ENCODE measurements around the gene HSD11B1. TPM values are rescaled to one million over a fixed set of nuclear protein-coding genes. Genes with fewer than 3 reads are reported as not detected.

Gene HSD11B1
- total RNA-seq, 2 donors from 2014 or later, result not detected

DNA sequence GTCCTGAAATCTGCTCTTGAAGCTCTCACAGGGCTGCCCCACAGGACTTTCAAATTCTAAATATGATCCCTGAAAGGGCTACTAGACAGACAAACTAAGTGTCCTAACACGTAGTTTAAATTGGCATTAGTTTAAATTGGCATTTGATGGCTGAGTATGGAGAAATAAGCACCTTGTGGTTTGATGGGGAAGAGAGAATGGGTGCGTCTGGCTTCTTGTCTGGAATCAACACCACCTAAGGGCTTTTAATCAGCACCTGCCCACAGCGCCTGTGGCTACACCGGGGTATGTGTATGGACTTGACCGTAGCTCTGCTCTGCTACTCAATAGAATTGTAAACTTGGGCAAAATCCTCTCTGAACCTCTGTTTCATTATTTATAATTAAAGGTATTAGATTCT is 46.7 kb upstream of the HSD11B1 start:
- Histone ChIP-seq H3K27me3 (ENCODE audit: control insufficient read depth, insufficient read depth, low read length, poor library complexity, severe bottlenecking) (peaks cover 6% of the 10 kb centered on the region), H3K4me1 (ENCODE audit: control insufficient read depth, insufficient read depth, low read length) (peaks cover 20% of the 10 kb centered on the region), H3K27ac (ENCODE audit: low read depth, low read length) (no peak overlapping the region), H3K4me3 (ENCODE audit: low read length) (no peak overlapping the region), H3K36me3 (ENCODE audit: control insufficient read depth, insufficient read depth, low read length) (no peaks in the 10 kb centered on the region), H3K9me3 (ENCODE audit: control insufficient read depth, low read length) (no peaks in the 10 kb centered on the region), H3K9ac (ENCODE audit: extremely low read depth, low read length, poor library complexity, severe bottlenecking) (no peak overlapping the region)
- DNase-seq, result no peak
- 55 to 100% methylated on average over 3 to 5 of the region's 5 CpGs for WGBS, 2 experiments (ENCODE audit: insufficient coverage in 1 of 2, insufficient read length in 1 of 2)
- Mint-ChIP-seq H3K9me3 (no peaks in the 10 kb centered on the region), H3K4me3 (no peak overlapping the region), H3K27ac (no peak overlapping the region), H3K36me3 (ENCODE audit: low read depth) (no peaks in the 10 kb centered on the region), H3K4me1 (peaks cover 40% of the 10 kb centered on the region), H3K27me3 (ENCODE audit: insufficient read depth) (peaks cover 7% of the 10 kb centered on the region)
- no peak for TF ChIP-seq CTCF (conservative IDR thresholded peaks at IDR 0.05)

GRCh38 chr1:209659909-209660308 is 44.7 kb upstream of the HSD11B1 start:
- H3K27me3 Mint-ChIP-seq (ENCODE audit: insufficient read depth), result peaks cover 10% of the 10 kb centered on the region
- H3K9me3 ChIP-seq (ENCODE audit: control insufficient read depth, low read length), result no peaks in the 10 kb centered on the region
- H3K4me3 Mint-ChIP-seq, result no peak overlapping the region
- WGBS, 2 experiments (ENCODE audit: insufficient coverage in 1 of 2, insufficient read length in 1 of 2), result 78 to 86% methylated on average over 2 to 5 of the region's 5 CpGs
- H3K4me1 ChIP-seq (ENCODE audit: control insufficient read depth, insufficient read depth, low read length), result peaks cover 7% of the 10 kb centered on the region
- DNase-seq, result no peak
- no peaks in the 10 kb centered on the region for H3K36me3 Mint-ChIP-seq (ENCODE audit: low read depth)
- H3K27ac ChIP-seq (ENCODE audit: low read depth, low read length), result no peak overlapping the region
- no peak for TF ChIP-seq CTCF (conservative IDR thresholded peaks at IDR 0.05)
- H3K9me3 Mint-ChIP-seq, result no peaks in the 10 kb centered on the region
- no peak overlapping the region for H3K9ac ChIP-seq (ENCODE audit: extremely low read depth, low read length, poor library complexity, severe bottlenecking)
- peaks cover 6% of the 10 kb centered on the region for H3K27me3 ChIP-seq (ENCODE audit: control insufficient read depth, insufficient read depth, low read length, poor library complexity, severe bottlenecking)
- H3K27ac Mint-ChIP-seq, result no peak overlapping the region
- no peak overlapping the region for H3K4me3 ChIP-seq (ENCODE audit: low read length)
- H3K36me3 ChIP-seq (ENCODE audit: control insufficient read depth, insufficient read depth, low read length), result no peaks in the 10 kb centered on the region
- H3K4me1 Mint-ChIP-seq, result peaks cover 22% of the 10 kb centered on the region

DNA sequence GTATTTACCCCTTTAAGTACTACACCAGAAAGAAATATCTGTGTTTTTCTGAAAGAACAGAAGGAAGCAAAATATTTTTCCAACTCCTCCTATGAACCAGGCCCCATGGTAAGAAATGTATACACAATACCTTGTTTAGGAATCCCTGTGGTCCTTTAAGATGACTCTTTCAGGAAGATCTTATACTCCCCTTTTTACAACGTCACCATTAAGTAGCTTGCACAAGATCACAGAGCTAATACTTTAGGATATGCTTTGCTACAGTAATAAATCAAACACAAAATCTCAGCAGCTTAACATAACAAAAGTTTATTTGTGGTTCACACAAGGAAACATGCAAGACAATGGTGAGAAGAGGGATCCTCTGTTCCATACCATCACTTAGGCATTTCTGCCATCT is 43.6 kb upstream of the HSD11B1 start:
- Histone ChIP-seq H3K9ac (ENCODE audit: extremely low read depth, low read length, poor library complexity, severe bottlenecking) (no peak overlapping the region), H3K4me3 (ENCODE audit: low read length) (no peak overlapping the region), H3K27ac (ENCODE audit: low read depth, low read length) (no peak overlapping the region), H3K4me1 (ENCODE audit: control insufficient read depth, insufficient read depth, low read length) (peaks cover 7% of the 10 kb centered on the region), H3K9me3 (ENCODE audit: control insufficient read depth, low read length) (no peaks in the 10 kb centered on the region), H3K36me3 (ENCODE audit: control insufficient read depth, insufficient read depth, low read length) (no peaks in the 10 kb centered on the region), H3K27me3 (ENCODE audit: control insufficient read depth, insufficient read depth, low read length, poor library complexity, severe bottlenecking) (peaks cover 6% of the 10 kb centered on the region)
- Mint-ChIP-seq H3K4me3 (no peak overlapping the region), H3K27me3 (ENCODE audit: insufficient read depth) (peaks cover 12% of the 10 kb centered on the region), H3K4me1 (peaks cover 21% of the 10 kb centered on the region), H3K36me3 (ENCODE audit: low read depth) (no peaks in the 10 kb centered on the region), H3K27ac (no peak overlapping the region), H3K9me3 (no peaks in the 10 kb centered on the region)
- no peak for TF ChIP-seq CTCF (conservative IDR thresholded peaks at IDR 0.05)
- WGBS, 2 experiments (ENCODE audit: insufficient coverage in 1 of 2, insufficient read length in 1 of 2), result 89 to 91% methylated on average over 1 of the region's 1 CpG
- no peak for DNase-seq

Measured in endodermal cell (in vitro differentiated cells).